HepG2 (cell line): ENCODE results near the gene RBM15B. TPM values are rescaled to one million over a fixed set of nuclear protein-coding genes. Genes with fewer than 3 reads are reported as not detected.

Experiments
- ATAC-seq: fragments of 200-7000 bp; cut with Tn5 transposase; 3 replicates; pipeline ENCODE4 v1.9.1; 2020; ENCODE audit warnings: mild to moderate bottlenecking, moderate library complexity
- BruUV-seq: library from RNA; stranded (reverse); fragments of 400-500 nt; replicated peaks from 2 replicates; lab custom pipeline; 2021; lab: Mats Ljungman, UMichigan
- CTCF ChIA-PET: fragments of 300-600 bp; formaldehyde crosslinking; extraction: SDS; loops from one replicate; lab custom pipeline; 2021; ENCODE audit warnings: low total read pairs, inconsistent platforms, low intra/inter-chr PET ratio; lab: Yijun Ruan, JAX
- POLR2A ChIA-PET: fragments of 350-600 bp; sonication (Branson Sonifier 250); formaldehyde crosslinking; loops from one replicate; lab custom pipeline; 2020; ENCODE audit warnings: antibody characterized with exemption, inconsistent platforms; lab: Yijun Ruan, JAX
- DNase-seq: peaks from one replicate; pipeline ENCODE4 v3.0.0-alpha.2; 2015; ENCODE audit warnings: low spot score
- FAIRE-seq: peaks from 3 replicates; lab custom pipeline; 2011; peaks lifted over from hg19 to GRCh38; lab: Jason Lieb, UNC
- H2AFZ ChIP-seq: one replicate; pipeline ENCODE4 v1.6.1; 2011; ENCODE audit warnings: low read length, inconsistent platforms
- H3K27ac ChIP-seq: fragments of 300-600 bp; 3 replicates; pipeline ENCODE4 v1.8.0; 2011; ENCODE audit warnings: mixed run types, mild to moderate bottlenecking, mixed read lengths, low read length, inconsistent platforms; ENCODE audit not compliant: insufficient read depth; ENCODE audit errors: extremely low read length
- H3K27me3 ChIP-seq, 2 experiments: fragments of 200-600 bp in 1 of 2; 2 replicates in 1 of 2; 3 replicates in 1 of 2; pipeline versions ENCODE4 v1.6.0 to v1.8.0; 2011; ENCODE audit warnings: low read length in 2 of 2, mild to moderate bottlenecking in 2 of 2, moderate library complexity in 2 of 2, inconsistent platforms in 1 of 2; ENCODE audit not compliant: insufficient read depth in 2 of 2, control insufficient read depth in 1 of 2
- H3K36me3 ChIP-seq, 2 experiments: fragments of 200-600 bp in 1 of 2; replicated peaks in 1 of 2; 2 replicates in 1 of 2; 3 replicates in 1 of 2; pipeline versions ENCODE4 v1.5.1 to v1.8.0; 2011; ENCODE audit warnings: low read length in 2 of 2, inconsistent platforms in 1 of 2; ENCODE audit not compliant: insufficient read depth in 2 of 2, control insufficient read depth in 1 of 2
- H3K4me1 ChIP-seq: 2 replicates; pipeline ENCODE4 v1.5.1; 2012; ENCODE audit warnings: low read length, inconsistent platforms; ENCODE audit not compliant: insufficient read depth
- H3K4me2 ChIP-seq: 2 replicates; pipeline ENCODE4 v1.6.0; 2011; ENCODE audit warnings: low read depth, low read length, inconsistent platforms
- H3K4me3 ChIP-seq, 3 experiments: fragments of 200-600 bp in 1 of 3; sonication (generic), shearing (Covaris generic) in 1 of 3; replicated peaks in 1 of 3; 2 replicates each; pipeline ENCODE4 v1.5.1; 2011 to 2016; ENCODE audit warnings: low read length in 3 of 3, inconsistent platforms in 2 of 3, low read depth in 2 of 3, mild to moderate bottlenecking in 2 of 3, control low read depth in 1 of 3, mixed read lengths in 1 of 3; ENCODE audit not compliant: insufficient read depth in 1 of 3
- H3K79me2 ChIP-seq: one replicate; pipeline ENCODE4 v1.6.1; 2011; ENCODE audit warnings: low read length, inconsistent platforms; ENCODE audit not compliant: insufficient read depth
- H3K9ac ChIP-seq: 2 replicates; pipeline ENCODE4 v1.6.0; 2011; ENCODE audit warnings: mild to moderate bottlenecking, low read depth, low read length, inconsistent platforms; ENCODE audit not compliant: insufficient read depth
- H3K9me3 ChIP-seq: 2 replicates; pipeline ENCODE4 v1.5.1; 2012; ENCODE audit warnings: mild to moderate bottlenecking, low read length
- H4K20me1 ChIP-seq: 2 replicates; pipeline ENCODE4 v1.6.0; 2011; ENCODE audit warnings: inconsistent platforms, mild to moderate bottlenecking, low read length, moderate library complexity; ENCODE audit not compliant: insufficient read depth
- AFF4 ChIP-seq: sonication (generic); formaldehyde crosslinking; IDR thresholded peaks from 2 replicates; pipeline ENCODE4 v1.4.0; 2020; ENCODE audit warnings: missing genetic modification reagents
- AGO1 ChIP-seq: fragments of 200-400 bp; formaldehyde crosslinking; IDR thresholded peaks from 2 replicates; pipeline ENCODE4 v1.6.1; 2017; ENCODE audit warnings: mild to moderate bottlenecking, low read depth, low read length, moderate library complexity; ENCODE audit not compliant: poor library complexity, severe bottlenecking
- ARNTL ChIP-seq: sonication (generic); formaldehyde crosslinking; IDR thresholded peaks from 2 replicates; pipeline ENCODE4 v1.4.0; 2020; ENCODE audit warnings: mild to moderate bottlenecking, missing genetic modification reagents
- CEBPB ChIP-seq: IDR thresholded peaks from 2 replicates; pipeline ENCODE4 v1.6.1; 2011; ENCODE audit warnings: low read depth, low read length, improper control_type of control experiment, borderline replicate concordance
- DRAP1 ChIP-seq: IDR thresholded peaks from 2 replicates; pipeline ENCODE4 v1.6.1; 2016; ENCODE audit warnings: missing genetic modification reagents, missing compliant biosample characterization
- FOSL1 ChIP-seq: sonication (generic); formaldehyde crosslinking; IDR thresholded peaks from 2 replicates; pipeline ENCODE4 v1.9.0; 2021; ENCODE audit warnings: missing genetic modification reagents, borderline replicate concordance
- FOXJ3 ChIP-seq: sonication (generic); formaldehyde crosslinking; IDR thresholded peaks from 2 replicates; pipeline ENCODE4 v1.4.0; 2020; ENCODE audit warnings: missing genetic modification reagents, mild to moderate bottlenecking, borderline replicate concordance
- HDAC2 ChIP-seq: sonication (generic); formaldehyde crosslinking; IDR thresholded peaks from 2 replicates; pipeline ENCODE4 v1.4.0; 2020; ENCODE audit warnings: missing genetic modification reagents
- HINFP ChIP-seq: sonication (generic); formaldehyde crosslinking; IDR thresholded peaks from 2 replicates; pipeline ENCODE4 v1.4.0; 2020; ENCODE audit warnings: low read depth, mild to moderate bottlenecking, missing genetic modification reagents
- HMG20A ChIP-seq: IDR thresholded peaks from 2 replicates; pipeline ENCODE4 v1.6.1; 2016; ENCODE audit warnings: borderline replicate concordance
- HNF4A ChIP-seq: sonication (generic); formaldehyde crosslinking; IDR thresholded peaks from 2 replicates; pipeline ENCODE4 v1.4.0; 2020; ENCODE audit warnings: missing genetic modification reagents
- HNRNPLL ChIP-seq: fragments of 200-400 bp; formaldehyde crosslinking; IDR thresholded peaks from 2 replicates; pipeline ENCODE4 v1.6.1; 2017; ENCODE audit warnings: mild to moderate bottlenecking, low read depth, low read length; ENCODE audit not compliant: poor library complexity, severe bottlenecking
- MEF2D ChIP-seq: sonication (generic); formaldehyde crosslinking; IDR thresholded peaks from 2 replicates; pipeline ENCODE4 v1.5.1; 2020; ENCODE audit warnings: mild to moderate bottlenecking, missing genetic modification reagents
- NR2F6 ChIP-seq, 2 experiments: IDR thresholded peaks; 2 replicates each; pipeline ENCODE4 v1.6.1; 2016; ENCODE audit warnings: antibody characterized with exemption in 1 of 2, mild to moderate bottlenecking in 1 of 2
- SALL1 ChIP-seq: sonication (generic); formaldehyde crosslinking; IDR thresholded peaks from 2 replicates; pipeline ENCODE4 v1.8.0; 2022; ENCODE audit warnings: mild to moderate bottlenecking, missing genetic modification reagents
- SOX5 ChIP-seq: IDR thresholded peaks from 2 replicates; pipeline ENCODE4 v1.6.1; 2016; ENCODE audit warnings: borderline replicate concordance
- SP4 ChIP-seq: sonication (generic); formaldehyde crosslinking; IDR thresholded peaks from 2 replicates; pipeline ENCODE4 v1.8.1; 2023; ENCODE audit warnings: mild to moderate bottlenecking, missing genetic modification reagents
- ZMYM3 ChIP-seq: sonication (generic); formaldehyde crosslinking; IDR thresholded peaks from 2 replicates; pipeline ENCODE4 v1.5.1; 2020; ENCODE audit warnings: mild to moderate bottlenecking, missing genetic modification reagents
- ZNF121 ChIP-seq: sonication (generic); formaldehyde crosslinking; IDR thresholded peaks from 2 replicates; pipeline ENCODE4 v1.5.0; 2020; ENCODE audit warnings: mild to moderate bottlenecking, missing genetic modification reagents
- ZNF607 ChIP-seq: sonication (generic); formaldehyde crosslinking; IDR thresholded peaks from 2 replicates; pipeline ENCODE4 v1.5.1; 2020; ENCODE audit warnings: missing genetic modification reagents, mild to moderate bottlenecking, borderline replicate concordance
- ZZZ3 ChIP-seq: sonication (generic); formaldehyde crosslinking; IDR thresholded peaks from 2 replicates; pipeline ENCODE4 v1.4.0; 2020; ENCODE audit warnings: missing genetic modification reagents, mild to moderate bottlenecking, borderline replicate concordance
- WGBS: methylation state at CpG from one replicate; pipeline ENCODE4 v1.1.6; 2017; ENCODE audit warnings: low lambda C conversion rate; 5-methylcytosine and 5-hydroxymethylcytosine counted together
- in situ Hi-C: cut with HindIII; loops from 2 replicates; pipeline ENCODE4 v1.10.0; 2017; ENCODE audit warnings: low pct_unique_long_range_greater_than_20kb; ENCODE audit not compliant: extremely low pct_ligation_motif_present
- intact Hi-C: fragments of 100-400 bp; cut with micrococcal nuclease; formaldehyde crosslinking; loops from one replicate; pipeline ENCODE4 v1.10.0; 2022; ENCODE audit not compliant: unreplicated experiment
- polyA plus RNA-seq, 8 experiments: library from polyadenylated mRNA; depleted of rRNA in 3 of 8; stranded (reverse) in 7 of 8; unstranded in 1 of 8; fragments of >200 nt; fragmentation: Illumina TruSeq in 4 of 8; extraction: Trizol in 4 of 8; gene quantifications; 2 replicates each; pipeline versions ENCODE4 v1.2.1 to v1.2.3, GENCODE V29; 2011 to 2016; ENCODE audit warnings: low read depth in 4 of 8, missing spikeins in 1 of 8, mixed read lengths in 1 of 8; ENCODE audit not compliant: insufficient read depth in 1 of 8
- total RNA-seq, 5 experiments: library from RNA; depleted of rRNA; stranded (reverse); fragments of >200 nt; fragmentation: Illumina TruSeq; extraction: Trizol; gene quantifications; 2 replicates each; pipeline ENCODE4 v1.2.3, GENCODE V29; 2016; ENCODE audit warnings: low read depth in 1 of 5

RBM15B gene
- total and polyA plus RNA-seq, 2 of the 13 experiments (the other 11 are each of a cell fraction or from before 2014, with no cell fraction given), result 8.2 to 19.3 TPM

- H3K9ac ChIP-seq, result no peak overlapping the region
- FAIRE-seq (no peak), ATAC-seq (peak; percentile 96), DNase-seq (peak; percentile 21)
- intact Hi-C loops, result loop anchor here (2.0 kb wide), 1 partner anchor 43 kb away; the partner anchor contains the start of gene RBM15B
- in situ Hi-C loops, result no loop called here
- H3K4me2 ChIP-seq, result no peak overlapping the region
- H3K27me3 ChIP-seq, result no peaks in the 10 kb centered on the region
- no peak overlapping the region for H2AFZ ChIP-seq
- no peaks in the 10 kb centered on the region for H3K9me3 ChIP-seq
- no peak overlapping the region for H3K4me3 ChIP-seq
- H3K27ac ChIP-seq, result peak overlapping the region; percentile 59
- no peaks in the 10 kb centered on the region for H3K79me2 ChIP-seq
- H4K20me1 ChIP-seq, result no peaks in the 10 kb centered on the region
- no TSS peak for BruUV-seq
- POLR2A ChIA-PET, result no interaction called here
- peaks cover 8% of the 10 kb centered on the region; the same call in 1 of the 2 replicates for H3K4me1 ChIP-seq
- CTCF ChIA-PET, result interaction anchor here (1.0 to 1.2 kb wide), 2 partner anchors 43 to 45 kb away, joined by 3 to 4 read pairs; partner anchors contain the start of gene RBM15B
- 88% methylated on average over 3 of the region's 5 CpGs for WGBS
- H3K36me3 ChIP-seq, result peaks cover 9 to 47% of the 10 kb centered on the region in 2 experiments
- TF ChIP-seq NR2F6 (IDR thresholded peaks at IDR 0.05) (no peak), NR2F6 (CRISPR knock-in tag; IDR thresholded peaks at IDR 0.05) (no peak), AFF4 (CRISPR knock-in tag) (no peak), HMG20A (CRISPR knock-in tag) (no peak), ZZZ3 (CRISPR knock-in tag) (no peak), SALL1 (CRISPR knock-in tag) (peak; percentile 23; the same call in 1 of the 2 replicates), CEBPB (peak; percentile 47; the same call in 1 of the 2 replicates), ZNF607 (no peak), ZMYM3 (CRISPR knock-in tag) (0 out of 2 replicates have a peak, but pooled peaks have one; percentile 10), ARNTL (CRISPR knock-in tag) (no peak), HNF4A (CRISPR knock-in tag) (peak; percentile 48), SP4 (CRISPR knock-in tag) (no peak), DRAP1 (CRISPR knock-in tag) (no peak), SOX5 (CRISPR knock-in tag) (no peak), MEF2D (no peak), FOXJ3 (CRISPR knock-in tag) (no peak), HNRNPLL (no peak), HINFP (CRISPR knock-in tag) (no peak), FOSL1 (CRISPR knock-in tag) (no peak), AGO1 (no peak), ZNF121 (CRISPR knock-in tag) (peak; percentile 87), HDAC2 (CRISPR knock-in tag) (no peak)
These were observed 43.0 kb downstream of the RBM15B start for GRCh38 chr3:51434110-51434509.
